ENCODE measurements around the gene AQP1. TPM values are rescaled to one million over a fixed set of nuclear protein-coding genes. Genes with fewer than 3 reads are reported as not detected.

The AQP1 gene
- total RNA-seq, 4 donors from 2014 or later: 21.3 to 98.3 (median 28.4) TPM

DNA sequence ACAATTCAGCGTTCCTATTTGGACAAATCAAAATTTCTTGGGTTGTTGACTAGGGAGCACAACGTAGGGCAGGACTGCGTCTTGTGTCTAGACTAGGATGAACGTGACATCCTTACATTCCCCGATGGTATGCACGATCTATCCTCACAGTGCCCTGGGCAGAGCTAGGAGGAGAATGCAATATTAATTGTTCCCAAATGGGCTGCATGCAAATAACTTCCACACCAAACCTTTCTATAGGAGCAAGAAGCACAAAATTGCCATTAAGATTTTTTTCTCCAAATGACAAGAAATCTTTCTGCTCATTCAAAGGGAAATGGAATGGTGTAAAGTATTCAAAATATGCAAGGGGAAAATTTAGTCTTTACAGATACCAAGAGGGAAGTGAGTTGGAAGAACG, 21.4 kb upstream of the AQP1 start:
- no peak for TF ChIP-seq POLR2A (IDR thresholded peaks at IDR 0.05)
- no peak for TF ChIP-seq EP300 (IDR thresholded peaks at IDR 0.05; ENCODE audit: low read depth)
- TF ChIP-seq, protein P1, sequence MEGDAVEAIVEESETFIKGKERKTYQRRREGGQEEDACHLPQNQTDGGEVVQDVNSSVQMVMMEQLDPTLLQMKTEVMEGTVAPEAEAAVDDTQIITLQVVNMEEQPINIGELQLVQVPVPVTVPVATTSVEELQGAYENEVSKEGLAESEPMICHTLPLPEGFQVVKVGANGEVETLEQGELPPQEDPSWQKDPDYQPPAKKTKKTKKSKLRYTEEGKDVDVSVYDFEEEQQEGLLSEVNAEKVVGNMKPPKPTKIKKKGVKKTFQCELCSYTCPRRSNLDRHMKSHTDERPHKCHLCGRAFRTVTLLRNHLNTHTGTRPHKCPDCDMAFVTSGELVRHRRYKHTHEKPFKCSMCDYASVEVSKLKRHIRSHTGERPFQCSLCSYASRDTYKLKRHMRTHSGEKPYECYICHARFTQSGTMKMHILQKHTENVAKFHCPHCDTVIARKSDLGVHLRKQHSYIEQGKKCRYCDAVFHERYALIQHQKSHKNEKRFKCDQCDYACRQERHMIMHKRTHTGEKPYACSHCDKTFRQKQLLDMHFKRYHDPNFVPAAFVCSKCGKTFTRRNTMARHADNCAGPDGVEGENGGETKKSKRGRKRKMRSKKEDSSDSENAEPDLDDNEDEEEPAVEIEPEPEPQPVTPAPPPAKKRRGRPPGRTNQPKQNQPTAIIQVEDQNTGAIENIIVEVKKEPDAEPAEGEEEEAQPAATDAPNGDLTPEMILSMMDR (IDR thresholded peaks at IDR 0.05): no peak
- no peak for TF ChIP-seq POLR2AphosphoS5 (IDR thresholded peaks at IDR 0.05)
- DNase-seq: no peak
- H3K27ac ChIP-seq: no peak overlapping the region
- H3K36me3 ChIP-seq: no peaks in the 10 kb centered on the region
- no peaks in the 10 kb centered on the region for H3K27me3 ChIP-seq
- H3K4me3 ChIP-seq: no peak overlapping the region
- intact Hi-C loops (cut with DNase I; ENCODE audit: low total_unique reads) (no loop called here), in situ Hi-C loops (cut with MboI; ENCODE audit: low pct_ligation_motif_present in 1 of 4, low pct_unique_long_range_greater_than_20kb in 1 of 4, low sequenced_read_pairs in 3 of 4) (no loop called here)
- H3K9me3 ChIP-seq: no peaks in the 10 kb centered on the region
- H3K4me1 ChIP-seq: peaks cover 0 to 9% (median 0%) of the 10 kb centered on the region in 4 donors
- WGBS, 2 donors (ENCODE audit: low coverage in 1 of 2): 84 to 97% methylated on average over 7 of the region's 7 CpGs

DNA sequence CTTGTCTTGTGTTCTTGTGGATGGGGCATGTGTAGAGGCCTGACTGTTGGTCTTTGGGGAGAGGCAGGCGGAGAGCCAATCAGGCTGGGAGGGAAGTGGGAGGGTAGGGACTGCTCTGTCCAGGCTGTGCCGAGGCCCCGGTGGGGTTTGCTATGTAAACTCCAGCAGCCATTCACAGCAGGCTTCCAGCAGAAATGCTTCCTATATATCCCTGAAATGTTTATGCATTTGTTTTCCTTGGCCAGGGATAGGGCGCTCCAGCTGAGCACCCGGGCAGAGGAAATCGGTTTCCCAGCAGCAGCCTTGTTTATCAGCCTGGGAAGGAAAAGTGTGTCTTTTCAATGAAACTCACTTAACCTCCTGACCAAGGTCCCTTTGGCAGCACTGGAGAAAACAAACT, 18.3 kb upstream of the AQP1 start:
- peak overlapping the region in 1 of 4 donors; percentile 1 for H3K27ac ChIP-seq
- no peak for TF ChIP-seq POLR2AphosphoS5 (IDR thresholded peaks at IDR 0.05)
- no peak for TF ChIP-seq POLR2A (IDR thresholded peaks at IDR 0.05)
- TF ChIP-seq, protein P1 (IDR thresholded peaks at IDR 0.05): no peak
- TF ChIP-seq EP300 (IDR thresholded peaks at IDR 0.05; ENCODE audit: low read depth): no peak
- no peak overlapping the region for H3K4me3 ChIP-seq
- H3K9me3 ChIP-seq: no peaks in the 10 kb centered on the region
- in situ Hi-C loops (cut with MboI; ENCODE audit: low pct_ligation_motif_present in 1 of 4, low pct_unique_long_range_greater_than_20kb in 1 of 4, low sequenced_read_pairs in 3 of 4): no loop called here
- WGBS, 2 donors (ENCODE audit: low coverage in 1 of 2): 58% methylated on average over 6 of the region's 6 CpGs; no CpG with 5 or more reads in 1 of the 2 donors
- DNase-seq: no peak
- H3K36me3 ChIP-seq: no peaks in the 10 kb centered on the region
- intact Hi-C loops (cut with DNase I; ENCODE audit: low total_unique reads): no loop called here
- no peaks in the 10 kb centered on the region for H3K27me3 ChIP-seq
- H3K4me1 ChIP-seq: peaks cover 0 to 14% (median 7%) of the 10 kb centered on the region in 4 donors

DNA sequence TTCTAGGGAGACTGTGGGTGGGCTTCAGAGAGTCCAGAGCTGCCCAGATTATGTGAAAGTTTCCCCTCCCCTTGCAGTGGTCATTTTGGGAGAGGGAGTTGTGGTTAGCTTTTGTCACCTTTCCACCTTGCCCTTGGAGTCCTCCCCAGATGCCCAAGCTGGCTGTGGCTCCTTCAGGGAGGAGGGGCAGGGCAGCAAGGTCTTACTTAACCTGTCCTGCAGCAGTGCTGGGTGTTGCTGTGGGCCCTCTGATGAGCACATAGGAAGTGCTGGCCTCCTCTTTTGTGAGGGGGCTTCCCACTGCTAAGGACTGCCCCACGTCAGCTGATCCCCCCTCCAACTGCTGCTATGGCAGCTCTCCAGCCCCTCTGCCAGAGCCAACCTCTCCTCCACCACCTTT, 17.6 kb upstream of the AQP1 start:
- 73% methylated on average over 1 of the region's 1 CpG; no CpG with 5 or more reads in 1 of the 2 donors for WGBS, 2 donors (ENCODE audit: low coverage in 1 of 2)
- peaks cover 0 to 14% (median 7%) of the 10 kb centered on the region in 4 donors for H3K4me1 ChIP-seq
- no peak overlapping the region for H3K4me3 ChIP-seq
- intact Hi-C loops (cut with DNase I; ENCODE audit: low total_unique reads): no loop called here
- in situ Hi-C loops (cut with MboI; ENCODE audit: low pct_ligation_motif_present in 1 of 4, low pct_unique_long_range_greater_than_20kb in 1 of 4, low sequenced_read_pairs in 3 of 4): no loop called here
- H3K9me3 ChIP-seq: no peaks in the 10 kb centered on the region
- TF ChIP-seq, protein P1 (IDR thresholded peaks at IDR 0.05): no peak
- TF ChIP-seq POLR2AphosphoS5 (IDR thresholded peaks at IDR 0.05): no peak
- TF ChIP-seq POLR2A (IDR thresholded peaks at IDR 0.05): no peak
- TF ChIP-seq EP300 (IDR thresholded peaks at IDR 0.05; ENCODE audit: low read depth): no peak
- DNase-seq: no peak
- no peaks in the 10 kb centered on the region for H3K27me3 ChIP-seq
- no peak overlapping the region for H3K27ac ChIP-seq
- no peaks in the 10 kb centered on the region for H3K36me3 ChIP-seq

DNA sequence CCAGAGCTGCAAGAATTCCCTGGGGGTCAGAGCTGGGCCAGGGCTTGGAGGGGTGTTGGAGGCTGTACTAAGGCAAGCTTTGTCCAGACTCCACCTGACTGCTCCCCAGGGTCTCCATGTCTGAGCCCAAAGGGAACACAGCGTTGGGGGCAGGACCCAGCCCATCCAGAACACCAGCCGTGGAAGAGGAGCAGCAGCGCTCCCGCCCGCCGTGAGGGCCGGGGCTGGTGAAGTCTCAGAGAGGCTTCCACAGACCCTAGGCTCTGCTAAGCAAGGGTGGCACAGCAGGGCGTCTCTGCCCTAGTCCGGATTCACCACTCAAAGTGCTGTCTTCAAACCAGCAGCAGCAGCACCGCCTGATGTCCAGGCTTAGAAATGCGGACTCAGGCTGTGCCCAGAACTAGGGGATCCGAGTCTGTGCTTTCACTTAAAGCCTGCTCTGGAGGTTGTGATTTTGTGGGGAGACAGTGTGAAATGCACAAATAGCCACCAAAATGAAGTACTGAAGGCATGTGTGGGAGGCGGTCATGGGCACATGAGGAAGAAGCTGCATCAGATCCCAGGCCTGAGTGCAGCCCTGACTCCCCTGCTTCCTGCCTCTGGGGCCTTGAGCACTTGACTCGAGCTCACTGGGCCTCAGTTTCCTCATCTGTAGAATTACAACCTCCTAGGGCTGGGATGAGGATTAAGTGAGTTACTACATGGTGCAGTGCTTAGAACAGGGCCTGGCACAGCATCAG, 16.6 kb upstream of the AQP1 start:
- 90% methylated on average over 14 of the region's 14 CpGs; no CpG with 5 or more reads in 1 of the 2 donors for WGBS, 2 donors (ENCODE audit: low coverage in 1 of 2)
- Histone ChIP-seq H3K27ac (no peak overlapping the region), H3K36me3 (no peaks in the 10 kb centered on the region), H3K27me3 (no peaks in the 10 kb centered on the region), H3K4me1 (peaks cover 0 to 14% (median 7%) of the 10 kb centered on the region in 4 donors), H3K4me3 (no peak overlapping the region), H3K9me3 (no peaks in the 10 kb centered on the region)
- in situ Hi-C loops (cut with MboI; ENCODE audit: low pct_ligation_motif_present in 1 of 4, low pct_unique_long_range_greater_than_20kb in 1 of 4, low sequenced_read_pairs in 3 of 4): no loop called here
- TF ChIP-seq EP300 (IDR thresholded peaks at IDR 0.05; ENCODE audit: low read depth) (no peak), POLR2A (IDR thresholded peaks at IDR 0.05) (no peak), POLR2AphosphoS5 (IDR thresholded peaks at IDR 0.05) (no peak)
- TF ChIP-seq, protein P1 (IDR thresholded peaks at IDR 0.05): no peak
- DNase-seq: no peak
- intact Hi-C loops (cut with DNase I; ENCODE audit: low total_unique reads): no loop called here
